Astrocyte of the cerebellum (primary cell): Measurements from ENCODE around the gene SLC35F3.

ENCODE experiments used
- DNase-seq: peaks from one replicate; pipeline ENCODE4 v3.0.0-alpha.2; 2011; ENCODE audit warnings: low read depth
- H3K4me3 ChIP-seq: 2 replicates; pipeline ENCODE4 v1.5.1; 2011; ENCODE audit warnings: mild to moderate bottlenecking, low read depth, low read length, moderate library complexity
- in situ Hi-C: cut with HindIII; loops from 2 replicates; pipeline ENCODE4 v1.10.0; 2017; ENCODE audit warnings: low sequenced_read_pairs
- TF ChIP-seq, protein P1 (sequence below): IDR thresholded peaks from 2 replicates; pipeline ENCODE4 v1.5.1; 2012; ENCODE audit warnings: low read length, low read depth, moderate library complexity, mild to moderate bottlenecking; ENCODE audit errors: missing control alignments

Gene SLC35F3

DNA sequence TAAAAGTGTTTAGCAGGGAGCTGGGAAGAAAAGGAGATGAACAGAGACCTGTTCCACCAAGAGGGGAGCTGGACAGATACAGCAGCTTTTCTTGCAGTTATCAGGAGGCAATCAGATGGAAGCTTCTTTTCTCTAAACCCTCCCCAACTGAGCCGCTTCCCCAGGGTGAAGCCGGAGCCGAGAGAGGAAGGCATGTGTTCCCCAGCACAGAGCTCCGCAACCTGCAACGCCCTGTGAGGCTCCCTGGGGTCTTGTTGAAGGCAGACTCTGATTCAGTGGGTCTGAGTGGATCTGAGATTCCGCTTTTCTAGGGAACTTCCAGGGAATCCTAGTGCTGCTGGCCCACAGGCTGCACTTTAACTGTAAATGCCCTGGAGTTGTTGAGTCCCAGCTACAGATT lies 329.7 kb downstream of the SLC35F3 start:
- in situ Hi-C loops: no loop called here
- no peak overlapping the region for H3K4me3 ChIP-seq
- TF ChIP-seq, protein P1, sequence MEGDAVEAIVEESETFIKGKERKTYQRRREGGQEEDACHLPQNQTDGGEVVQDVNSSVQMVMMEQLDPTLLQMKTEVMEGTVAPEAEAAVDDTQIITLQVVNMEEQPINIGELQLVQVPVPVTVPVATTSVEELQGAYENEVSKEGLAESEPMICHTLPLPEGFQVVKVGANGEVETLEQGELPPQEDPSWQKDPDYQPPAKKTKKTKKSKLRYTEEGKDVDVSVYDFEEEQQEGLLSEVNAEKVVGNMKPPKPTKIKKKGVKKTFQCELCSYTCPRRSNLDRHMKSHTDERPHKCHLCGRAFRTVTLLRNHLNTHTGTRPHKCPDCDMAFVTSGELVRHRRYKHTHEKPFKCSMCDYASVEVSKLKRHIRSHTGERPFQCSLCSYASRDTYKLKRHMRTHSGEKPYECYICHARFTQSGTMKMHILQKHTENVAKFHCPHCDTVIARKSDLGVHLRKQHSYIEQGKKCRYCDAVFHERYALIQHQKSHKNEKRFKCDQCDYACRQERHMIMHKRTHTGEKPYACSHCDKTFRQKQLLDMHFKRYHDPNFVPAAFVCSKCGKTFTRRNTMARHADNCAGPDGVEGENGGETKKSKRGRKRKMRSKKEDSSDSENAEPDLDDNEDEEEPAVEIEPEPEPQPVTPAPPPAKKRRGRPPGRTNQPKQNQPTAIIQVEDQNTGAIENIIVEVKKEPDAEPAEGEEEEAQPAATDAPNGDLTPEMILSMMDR: no peak
- no peak for DNase-seq

- TF ChIP-seq, protein P1: no peak
- no peak for DNase-seq
- H3K4me3 ChIP-seq: no peak overlapping the region
- in situ Hi-C loops: no loop called here
These were observed 331.0 kb downstream of the SLC35F3 start for GRCh38 chr1:234235434-234235881.

- in situ Hi-C loops: no loop called here
- no peak overlapping the region for H3K4me3 ChIP-seq
- DNase-seq: no peak
- TF ChIP-seq, protein P1: no peak
These were observed 332.9 kb downstream of the SLC35F3 start for GRCh38 chr1:234237393-234237792.

DNA sequence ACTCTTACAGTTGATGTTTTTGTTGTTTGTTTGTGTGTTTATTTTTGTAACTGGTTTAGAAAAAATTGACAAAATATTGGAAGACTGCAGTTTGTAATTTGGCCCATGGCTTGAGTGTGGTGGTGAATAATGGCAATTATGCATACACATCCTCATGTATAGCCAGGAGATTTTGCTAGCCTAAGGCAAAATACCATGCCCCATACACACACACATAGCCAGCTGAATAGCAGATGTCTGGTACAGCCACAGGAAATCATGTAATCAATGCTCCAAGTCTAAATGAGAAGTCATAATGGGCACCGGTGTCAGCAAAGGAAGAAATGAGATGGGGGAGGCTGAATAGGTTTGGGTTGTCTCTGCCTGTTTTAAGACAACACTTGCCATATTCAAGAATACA lies 333.6 kb downstream of the SLC35F3 start:
- TF ChIP-seq, protein P1: no peak
- H3K4me3 ChIP-seq: no peak overlapping the region
- no peak for DNase-seq
- in situ Hi-C loops: no loop called here

GRCh38 chr1:234239515-234239914 lies 335.0 kb downstream of the SLC35F3 start:
- no peak overlapping the region for H3K4me3 ChIP-seq
- in situ Hi-C loops: no loop called here
- no peak for DNase-seq
- TF ChIP-seq, protein P1: no peak

GRCh38 chr1:234239936-234240335 lies 335.5 kb downstream of the SLC35F3 start:
- no peak for DNase-seq
- no peak overlapping the region for H3K4me3 ChIP-seq
- TF ChIP-seq, protein P1: no peak
- in situ Hi-C loops: no loop called here

DNA sequence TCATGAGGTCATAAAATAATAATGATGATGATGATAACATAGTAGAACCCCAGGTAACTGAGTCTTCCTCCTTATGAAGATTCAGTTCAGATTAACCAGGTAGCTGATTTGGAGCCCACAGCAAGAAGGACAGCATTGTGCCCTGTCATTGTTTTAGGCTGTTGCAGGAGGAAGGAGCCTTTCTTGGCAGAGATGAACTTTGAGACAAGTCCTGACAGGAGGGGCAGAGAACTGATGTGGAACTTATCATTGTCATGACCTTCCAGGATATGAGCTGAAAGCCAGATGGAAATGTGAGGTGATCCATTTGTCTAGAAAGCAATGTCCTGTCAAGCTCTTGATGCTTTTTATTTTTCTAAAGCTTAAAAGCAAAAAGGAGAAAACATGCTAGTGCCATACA lies 336.2 kb downstream of the SLC35F3 start:
- DNase-seq: no peak
- H3K4me3 ChIP-seq: no peak overlapping the region
- in situ Hi-C loops: no loop called here
- TF ChIP-seq, protein P1: no peak
